Measurements from ENCODE around the gene PGGHG. TPM values are rescaled to one million over a fixed set of nuclear protein-coding genes. Genes with fewer than 3 reads are reported as not detected.
"Not testable (repeated sequence)": the region's sequence is repeated elsewhere in the genome, so short reads cannot be mapped to it uniquely, and the experiment has no call there.

Gene PGGHG
- total and polyA plus RNA-seq, 4 donors = 3.9 to 15.9 (median 6.2) TPM

GRCh38 chr11:319121-319887 lies 30.4 kb downstream of the PGGHG start:
- not testable (repeated sequence) for DNase-seq (ENCODE audit: low read depth in 4 of 6, low spot score in 6 of 6); H3K9me3 ChIP-seq (ENCODE audit: control insufficient read depth, insufficient read depth, low read length); H3K36me3 ChIP-seq (ENCODE audit: control insufficient read depth, insufficient read depth, low read length)
- peaks cover 19% of the 10 kb centered on the region for H3K4me1 ChIP-seq (ENCODE audit: control insufficient read depth, insufficient read depth, low read length)
- H3K4me3 ChIP-seq (ENCODE audit: low read depth, low read length) = peak overlapping the region; percentile 62
- peaks cover 35% of the 10 kb centered on the region for H3K27me3 ChIP-seq (ENCODE audit: control insufficient read depth, insufficient read depth, low read length)
- peak overlapping the region; percentile 71 for H3K27ac ChIP-seq (ENCODE audit: low read depth, low read length)
- 63% methylated on average over 11 of the region's 29 CpGs for WGBS (ENCODE audit: insufficient coverage)

GRCh38 chr11:319888-320273 lies 31.0 kb downstream of the PGGHG start:
- H3K9me3 ChIP-seq (ENCODE audit: control insufficient read depth, insufficient read depth, low read length); DNase-seq (ENCODE audit: low read depth in 4 of 6, low spot score in 6 of 6); H3K36me3 ChIP-seq (ENCODE audit: control insufficient read depth, insufficient read depth, low read length): not testable (repeated sequence)
- peak overlapping the region; percentile 87 for H3K27ac ChIP-seq (ENCODE audit: low read depth, low read length)
- peak overlapping the region; percentile 62 for H3K4me3 ChIP-seq (ENCODE audit: low read depth, low read length)
- H3K27me3 ChIP-seq (ENCODE audit: control insufficient read depth, insufficient read depth, low read length) = peaks cover 31% of the 10 kb centered on the region
- no CpG with 5 or more reads among the region's 10 CpGs for WGBS (ENCODE audit: insufficient coverage)
- H3K4me1 ChIP-seq (ENCODE audit: control insufficient read depth, insufficient read depth, low read length) = peaks cover 22% of the 10 kb centered on the region

GRCh38 chr11:324156-324555 lies 35.2 kb downstream of the PGGHG start:
- Histone ChIP-seq H3K4me1 (ENCODE audit: control insufficient read depth, insufficient read depth, low read length) (peaks cover 34% of the 10 kb centered on the region), H3K27ac (ENCODE audit: low read depth, low read length) (peak overlapping the region; percentile 61), H3K4me3 (ENCODE audit: low read depth, low read length) (no peak overlapping the region), H3K9me3 (ENCODE audit: control insufficient read depth, insufficient read depth, low read length) (no peaks in the 10 kb centered on the region), H3K36me3 (ENCODE audit: control insufficient read depth, insufficient read depth, low read length) (peaks cover 2% of the 10 kb centered on the region), H3K27me3 (ENCODE audit: control insufficient read depth, insufficient read depth, low read length) (peaks cover 3% of the 10 kb centered on the region)
- WGBS (ENCODE audit: insufficient coverage) = 58% methylated on average over 8 of the region's 11 CpGs
- no peak for DNase-seq (ENCODE audit: low read depth in 4 of 6, low spot score in 6 of 6)

- H3K4me3 ChIP-seq (ENCODE audit: low read depth, low read length); H3K36me3 ChIP-seq (ENCODE audit: control insufficient read depth, insufficient read depth, low read length); H3K9me3 ChIP-seq (ENCODE audit: control insufficient read depth, insufficient read depth, low read length); DNase-seq (ENCODE audit: low read depth in 4 of 6, low spot score in 6 of 6); H3K27me3 ChIP-seq (ENCODE audit: control insufficient read depth, insufficient read depth, low read length): not testable (repeated sequence)
- 60% methylated on average over 14 of the region's 34 CpGs for WGBS (ENCODE audit: insufficient coverage)
- Histone ChIP-seq H3K27ac (ENCODE audit: low read depth, low read length) (peak overlapping the region; percentile 61), H3K4me1 (ENCODE audit: control insufficient read depth, insufficient read depth, low read length) (peaks cover 28% of the 10 kb centered on the region)
These were observed 35.9 kb downstream of the PGGHG start for GRCh38 chr11:324593-325517.

GRCh38 chr11:325796-326591 lies 37.1 kb downstream of the PGGHG start:
- no peak for DNase-seq (ENCODE audit: low read depth in 4 of 6, low spot score in 6 of 6)
- Histone ChIP-seq H3K4me3 (ENCODE audit: low read depth, low read length) (no peak overlapping the region), H3K27me3 (ENCODE audit: control insufficient read depth, insufficient read depth, low read length) (no peaks in the 10 kb centered on the region), H3K4me1 (ENCODE audit: control insufficient read depth, insufficient read depth, low read length) (peaks cover 28% of the 10 kb centered on the region), H3K9me3 (ENCODE audit: control insufficient read depth, insufficient read depth, low read length) (no peaks in the 10 kb centered on the region), H3K27ac (ENCODE audit: low read depth, low read length) (peak overlapping the region; percentile 74), H3K36me3 (ENCODE audit: control insufficient read depth, insufficient read depth, low read length) (peaks cover 3% of the 10 kb centered on the region)
- WGBS (ENCODE audit: insufficient coverage) = 86% methylated on average over 29 of the region's 30 CpGs

GRCh38 chr11:326592-326841 lies 37.6 kb downstream of the PGGHG start:
- 83% methylated on average over 3 of the region's 6 CpGs for WGBS (ENCODE audit: insufficient coverage)
- Histone ChIP-seq H3K27ac (ENCODE audit: low read depth, low read length) (peak overlapping the region; percentile 74), H3K27me3 (ENCODE audit: control insufficient read depth, insufficient read depth, low read length) (no peaks in the 10 kb centered on the region), H3K4me1 (ENCODE audit: control insufficient read depth, insufficient read depth, low read length) (peaks cover 28% of the 10 kb centered on the region), H3K4me3 (ENCODE audit: low read depth, low read length) (no peak overlapping the region), H3K9me3 (ENCODE audit: control insufficient read depth, insufficient read depth, low read length) (no peaks in the 10 kb centered on the region), H3K36me3 (ENCODE audit: control insufficient read depth, insufficient read depth, low read length) (peaks cover 3% of the 10 kb centered on the region)
- no peak for DNase-seq (ENCODE audit: low read depth in 4 of 6, low spot score in 6 of 6)

- Histone ChIP-seq H3K9me3 (ENCODE audit: control insufficient read depth, insufficient read depth, low read length) (no peaks in the 10 kb centered on the region), H3K4me1 (ENCODE audit: control insufficient read depth, insufficient read depth, low read length) (peaks cover 28% of the 10 kb centered on the region), H3K27ac (ENCODE audit: low read depth, low read length) (peak overlapping the region; percentile 74), H3K4me3 (ENCODE audit: low read depth, low read length) (no peak overlapping the region), H3K27me3 (ENCODE audit: control insufficient read depth, insufficient read depth, low read length) (no peaks in the 10 kb centered on the region), H3K36me3 (ENCODE audit: control insufficient read depth, insufficient read depth, low read length) (peaks cover 3% of the 10 kb centered on the region)
- WGBS (ENCODE audit: insufficient coverage) = 49% methylated on average over 16 of the region's 19 CpGs
- peak in 1 of 6 donors; percentile 68 for DNase-seq (ENCODE audit: low read depth in 4 of 6, low spot score in 6 of 6)
These were observed 38.1 kb downstream of the PGGHG start for GRCh38 chr11:326842-327580.

GRCh38 chr11:327581-327923 lies 38.6 kb downstream of the PGGHG start:
- Histone ChIP-seq H3K4me3 (ENCODE audit: low read depth, low read length) (no peak overlapping the region), H3K4me1 (ENCODE audit: control insufficient read depth, insufficient read depth, low read length) (peaks cover 28% of the 10 kb centered on the region), H3K9me3 (ENCODE audit: control insufficient read depth, insufficient read depth, low read length) (no peaks in the 10 kb centered on the region), H3K36me3 (ENCODE audit: control insufficient read depth, insufficient read depth, low read length) (peaks cover 3% of the 10 kb centered on the region), H3K27me3 (ENCODE audit: control insufficient read depth, insufficient read depth, low read length) (no peaks in the 10 kb centered on the region), H3K27ac (ENCODE audit: low read depth, low read length) (peak overlapping the region; percentile 74)
- no peak for DNase-seq (ENCODE audit: low read depth in 4 of 6, low spot score in 6 of 6)
- WGBS (ENCODE audit: insufficient coverage) = no CpG with 5 or more reads among the region's 3 CpGs

GRCh38 chr11:328012-328411 lies 39.1 kb downstream of the PGGHG start:
- Histone ChIP-seq H3K9me3 (ENCODE audit: control insufficient read depth, insufficient read depth, low read length) (no peaks in the 10 kb centered on the region), H3K4me3 (ENCODE audit: low read depth, low read length) (no peak overlapping the region), H3K4me1 (ENCODE audit: control insufficient read depth, insufficient read depth, low read length) (peaks cover 28% of the 10 kb centered on the region), H3K27ac (ENCODE audit: low read depth, low read length) (no peak overlapping the region), H3K36me3 (ENCODE audit: control insufficient read depth, insufficient read depth, low read length) (peaks cover 3% of the 10 kb centered on the region), H3K27me3 (ENCODE audit: control insufficient read depth, insufficient read depth, low read length) (no peaks in the 10 kb centered on the region)
- no peak for DNase-seq (ENCODE audit: low read depth in 4 of 6, low spot score in 6 of 6)
- WGBS (ENCODE audit: insufficient coverage) = 100% methylated on average over 11 of the region's 13 CpGs

Data from spinal cord (tissue), 10 donors.